Neuronal stem cell (in vitro differentiated cells): ENCODE data around the gene GMDS.

Experiments used
- DNase-seq: peaks from one replicate; pipeline ENCODE4 v3.0.0-alpha.2; 2013; ENCODE audit warnings: low spot score
- H2AFZ ChIP-seq: one replicate; pipeline ENCODE4 v1.6.1; 2013; ENCODE audit warnings: mild to moderate bottlenecking, low read length, inconsistent platforms
- H2AK5ac ChIP-seq: 2 replicates; pipeline ENCODE4 v1.6.1; 2013; ENCODE audit warnings: low read depth, mild to moderate bottlenecking, inconsistent platforms, low read length, moderate library complexity, mixed read lengths
- H2BK120ac ChIP-seq: 2 replicates; pipeline ENCODE4 v1.6.1; 2013; ENCODE audit warnings: low read depth, mild to moderate bottlenecking, inconsistent platforms, low read length, moderate library complexity, mixed read lengths
- H2BK12ac ChIP-seq: one replicate; pipeline ENCODE4 v1.6.1; 2013; ENCODE audit warnings: low read length, inconsistent platforms
- H2BK15ac ChIP-seq: 2 replicates; pipeline ENCODE4 v1.6.1; 2013; ENCODE audit warnings: mild to moderate bottlenecking, low read length, inconsistent platforms, mixed read lengths
- H2BK5ac ChIP-seq: one replicate; pipeline ENCODE4 v1.6.1; 2013; ENCODE audit warnings: inconsistent platforms, mild to moderate bottlenecking, low read length, moderate library complexity
- H3K14ac ChIP-seq: one replicate; pipeline ENCODE4 v1.6.1; 2013; ENCODE audit warnings: low read length, inconsistent platforms
- H3K18ac ChIP-seq: 2 replicates; pipeline ENCODE4 v1.6.1; 2013; ENCODE audit warnings: low read length, inconsistent platforms
- H3K23ac ChIP-seq: 2 replicates; pipeline ENCODE4 v1.6.1; 2013; ENCODE audit warnings: low read depth, mild to moderate bottlenecking, mixed read lengths, low read length, inconsistent platforms; ENCODE audit not compliant: poor library complexity
- H3K27ac ChIP-seq: replicated peaks from 3 replicates; pipeline ENCODE4 v1.5.1; 2013; ENCODE audit warnings: low read length, inconsistent platforms
- H3K27me3 ChIP-seq, 3 experiments: 2 replicates each; pipeline ENCODE4 v1.6.1; 2013; ENCODE audit warnings: low read length in 3 of 3, mild to moderate bottlenecking in 2 of 3, inconsistent platforms in 1 of 3, low read depth in 1 of 3, mixed read lengths in 1 of 3, moderate library complexity in 1 of 3; ENCODE audit not compliant: control insufficient read depth in 3 of 3, insufficient read depth in 3 of 3
- H3K36me3 ChIP-seq, 2 donors: replicated peaks in 1 of 2; 2 replicates each; pipeline ENCODE4 v1.6.1; 2013; ENCODE audit warnings: low read length in 2 of 2; ENCODE audit not compliant: control insufficient read depth in 2 of 2, insufficient read depth in 2 of 2
- H3K4ac ChIP-seq: 2 replicates; pipeline ENCODE4 v1.6.1; 2013; ENCODE audit warnings: inconsistent platforms, mild to moderate bottlenecking, low read length, moderate library complexity
- H3K4me1 ChIP-seq, 2 donors: 1 replicate in 1 of 2; 2 replicates in 1 of 2; pipeline ENCODE4 v1.6.1; 2013; ENCODE audit warnings: low read length in 2 of 2, low read depth in 1 of 2; ENCODE audit not compliant: control insufficient read depth in 2 of 2, insufficient read depth in 1 of 2
- H3K4me2 ChIP-seq: one replicate; pipeline ENCODE4 v1.6.1; 2013; ENCODE audit warnings: mild to moderate bottlenecking, low read length, inconsistent platforms; ENCODE audit not compliant: insufficient read depth, poor library complexity, severe bottlenecking
- H3K4me3 ChIP-seq, 2 donors: 2 replicates each; pipeline ENCODE4 v1.5.1; 2013; ENCODE audit warnings: low read length in 2 of 2, mild to moderate bottlenecking in 2 of 2, inconsistent platforms in 1 of 2, moderate library complexity in 1 of 2
- H3K79me1 ChIP-seq: one replicate; pipeline ENCODE4 v1.6.1; 2013; ENCODE audit warnings: low read depth, mild to moderate bottlenecking, inconsistent platforms, low read length, moderate library complexity
- H3K9ac ChIP-seq: one replicate; pipeline ENCODE4 v1.6.1; 2013; ENCODE audit warnings: mild to moderate bottlenecking, low read depth, low read length, inconsistent platforms; ENCODE audit not compliant: poor library complexity
- H3K9me3 ChIP-seq, 2 donors: replicated peaks in 1 of 2; 2 replicates each; pipeline versions ENCODE3 to v1.6.1; 2013; ENCODE audit warnings: low read length in 2 of 2, mild to moderate bottlenecking in 2 of 2, inconsistent platforms in 1 of 2, low read depth in 1 of 2, mixed read lengths in 1 of 2, moderate library complexity in 1 of 2; ENCODE audit not compliant: control insufficient read depth in 2 of 2, insufficient read depth in 1 of 2
- H4K8ac ChIP-seq: one replicate; pipeline ENCODE4 v1.6.1; 2013; ENCODE audit warnings: low read depth, mild to moderate bottlenecking, inconsistent platforms, low read length, moderate library complexity
- H4K91ac ChIP-seq: one replicate; pipeline ENCODE4 v1.6.1; 2013; ENCODE audit warnings: low read length, low read depth, mild to moderate bottlenecking, inconsistent platforms; ENCODE audit not compliant: poor library complexity
- WGBS, 2 donors: extraction: QIAGEN DNeasy Blood & Tissue Kit; methylation state at CpG; one replicate each; pipeline ENCODE4 v1.1.7; 2013; ENCODE audit warnings: missing lambda C conversion rate in 2 of 2, mixed read lengths in 1 of 2; ENCODE audit not compliant: insufficient read length in 2 of 2, insufficient replicate concordance in 1 of 2; ENCODE audit errors: extremely low coverage in 2 of 2; 5-methylcytosine and 5-hydroxymethylcytosine counted together

The GMDS gene

DNA sequence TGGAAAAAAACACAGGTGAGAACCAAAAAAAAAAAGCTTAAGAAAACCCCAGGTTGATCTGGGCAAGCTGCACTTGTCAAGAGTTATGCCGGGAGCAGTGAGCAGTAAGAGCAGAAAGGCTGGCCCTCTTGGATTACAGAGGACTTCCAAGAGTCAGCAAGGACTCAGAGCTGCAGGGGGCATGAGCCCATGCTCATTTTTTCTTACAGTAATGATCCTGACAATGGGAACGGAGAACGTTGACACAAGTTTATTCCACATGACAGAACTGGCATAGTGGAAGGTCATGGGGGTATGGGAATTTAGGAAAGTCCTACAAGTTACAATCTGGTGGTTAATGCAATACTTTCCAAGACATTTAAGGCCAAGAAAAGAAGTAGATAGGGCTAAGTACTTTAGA lies 256.6 kb downstream of the GMDS start:
- Histone ChIP-seq H3K27ac (no peak overlapping the region), H3K23ac (no peak overlapping the region), H3K27me3 (no peaks in the 10 kb centered on the region), H2BK15ac (no peak overlapping the region), H2AFZ (no peak overlapping the region), H2BK5ac (no peak overlapping the region), H3K4me2 (no peak overlapping the region), H2BK120ac (no peak overlapping the region), H3K4ac (no peak overlapping the region), H4K8ac (no peak overlapping the region), H4K91ac (no peak overlapping the region), H3K79me1 (no peaks in the 10 kb centered on the region), H2BK12ac (no peak overlapping the region), H3K18ac (no peak overlapping the region), H3K4me3 (no peak overlapping the region), H3K36me3 (no peaks in the 10 kb centered on the region), H3K4me1 (no peaks in the 10 kb centered on the region), H2AK5ac (no peak overlapping the region), H3K14ac (no peak overlapping the region), H3K9me3 (no peaks in the 10 kb centered on the region), H3K9ac (no peak overlapping the region)
- DNase-seq: no peak
- no CpG with 5 or more reads among the region's 3 CpGs for WGBS, 2 donors

DNA sequence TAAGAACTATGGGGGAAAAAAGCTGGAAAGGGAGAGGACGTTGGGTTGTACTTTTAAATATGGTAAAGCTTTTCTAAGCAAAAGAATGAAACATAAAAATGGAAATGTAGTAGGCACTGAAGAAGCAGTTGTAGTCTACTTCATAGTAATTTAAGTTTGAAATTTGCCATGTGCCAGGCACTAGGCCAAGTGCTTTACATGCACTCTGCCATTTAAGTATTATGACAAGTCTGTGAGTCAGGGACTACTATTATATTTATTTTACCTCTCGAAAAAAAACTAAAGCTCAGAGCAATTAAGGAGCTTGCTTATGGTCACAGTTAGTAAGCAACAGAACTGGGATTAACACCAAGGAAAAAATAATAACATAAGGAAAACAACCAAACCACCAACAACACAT lies 257.8 kb downstream of the GMDS start:
- H3K4me2 ChIP-seq: no peak overlapping the region
- H4K8ac ChIP-seq: no peak overlapping the region
- H3K14ac ChIP-seq: no peak overlapping the region
- no peaks in the 10 kb centered on the region for H3K9me3 ChIP-seq
- H2BK120ac ChIP-seq: no peak overlapping the region
- no peak overlapping the region for H2AFZ ChIP-seq
- H2AK5ac ChIP-seq: no peak overlapping the region
- H3K36me3 ChIP-seq: no peaks in the 10 kb centered on the region
- H3K4ac ChIP-seq: no peak overlapping the region
- no peak overlapping the region for H3K27ac ChIP-seq
- no peak overlapping the region for H3K4me3 ChIP-seq
- H2BK15ac ChIP-seq: no peak overlapping the region
- H3K9ac ChIP-seq: no peak overlapping the region
- no peak for DNase-seq
- no CpG with 5 or more reads among the region's 2 CpGs for WGBS, 2 donors
- H4K91ac ChIP-seq: no peak overlapping the region
- H2BK12ac ChIP-seq: no peak overlapping the region
- H2BK5ac ChIP-seq: no peak overlapping the region
- no peak overlapping the region for H3K23ac ChIP-seq
- H3K27me3 ChIP-seq: no peaks in the 10 kb centered on the region
- H3K4me1 ChIP-seq: no peaks in the 10 kb centered on the region
- H3K18ac ChIP-seq: no peak overlapping the region
- no peaks in the 10 kb centered on the region for H3K79me1 ChIP-seq

DNA sequence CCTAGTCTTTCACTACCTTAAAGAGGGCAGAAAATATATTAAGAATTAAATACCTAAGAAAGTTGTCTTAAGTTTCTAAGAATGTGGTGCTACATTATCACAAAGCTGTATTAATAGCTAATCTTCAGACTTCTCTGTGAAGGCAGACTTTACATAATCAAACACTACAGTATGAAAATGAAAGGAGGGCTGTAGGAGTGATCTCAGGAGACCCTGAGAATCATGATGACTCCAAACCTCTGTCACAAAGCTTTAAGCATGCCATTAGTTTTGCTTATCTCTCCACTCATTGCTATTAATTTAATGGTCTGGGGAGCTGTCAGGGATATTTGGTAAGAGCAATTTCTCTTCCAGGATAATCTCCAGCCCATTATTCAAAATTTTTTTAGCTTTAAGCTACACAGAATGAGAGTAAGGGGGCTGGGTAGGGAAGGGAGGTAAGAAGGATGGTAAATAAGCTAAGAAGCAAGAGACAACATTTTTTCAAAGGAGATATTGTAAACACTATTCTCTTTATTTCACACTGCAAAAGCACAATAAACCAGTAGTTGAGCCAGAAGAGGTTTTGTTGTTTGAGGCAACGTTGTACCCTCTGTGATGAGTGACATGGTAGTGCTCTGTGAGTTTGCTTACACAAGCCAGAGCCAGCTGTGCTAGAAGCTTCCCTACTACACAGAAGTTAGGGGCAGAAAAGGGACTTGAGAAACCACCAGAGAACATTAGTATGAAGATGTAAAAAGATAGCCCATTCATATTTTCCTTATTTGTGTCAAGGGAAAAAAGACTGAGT lies 258.8 kb downstream of the GMDS start:
- Histone ChIP-seq H3K23ac (no peak overlapping the region), H2BK12ac (no peak overlapping the region), H3K9me3 (no peaks in the 10 kb centered on the region), H2AFZ (no peak overlapping the region), H3K36me3 (no peaks in the 10 kb centered on the region), H4K91ac (no peak overlapping the region), H3K4ac (no peak overlapping the region), H3K18ac (no peak overlapping the region), H2BK120ac (no peak overlapping the region), H3K4me1 (no peaks in the 10 kb centered on the region), H3K27me3 (no peaks in the 10 kb centered on the region), H3K4me2 (no peak overlapping the region), H3K79me1 (no peaks in the 10 kb centered on the region), H4K8ac (no peak overlapping the region), H3K4me3 (no peak overlapping the region), H3K9ac (no peak overlapping the region), H2BK15ac (no peak overlapping the region), H3K27ac (no peak overlapping the region), H2BK5ac (no peak overlapping the region), H2AK5ac (no peak overlapping the region), H3K14ac (no peak overlapping the region)
- DNase-seq: no peak
- no CpG with 5 or more reads among the region's 1 CpG for WGBS, 2 donors

DNA sequence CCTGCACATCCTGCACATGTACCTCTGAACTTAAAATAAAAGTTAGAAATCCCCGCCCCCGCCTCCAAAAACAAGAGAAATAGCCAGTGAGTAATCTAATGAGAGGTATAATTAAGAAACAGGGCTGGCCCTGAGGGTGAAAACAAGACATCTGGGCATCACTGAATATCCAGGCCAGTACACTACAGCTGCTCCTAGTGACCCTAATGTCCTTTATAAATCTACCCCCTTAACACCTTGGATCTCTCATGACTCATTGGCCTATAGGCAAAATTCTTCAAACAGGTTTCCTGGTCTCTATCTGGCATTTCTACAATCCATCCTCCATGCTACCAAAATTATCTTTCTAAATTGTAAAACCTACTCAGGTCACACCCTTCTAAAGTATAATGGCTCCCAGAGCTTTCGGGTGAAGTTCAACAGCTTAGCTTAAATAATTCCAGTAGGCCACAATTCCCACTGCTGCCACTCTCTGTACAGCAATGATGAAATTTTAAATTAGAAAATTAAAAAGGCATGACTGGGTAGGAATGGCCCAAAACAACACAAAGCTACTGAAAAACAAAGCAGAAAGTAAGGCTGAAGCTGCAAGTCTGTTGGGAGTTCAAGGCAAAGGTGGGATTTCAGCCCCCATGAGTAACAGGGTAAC lies 260.9 kb downstream of the GMDS start:
- WGBS, 2 donors: no CpG with 5 or more reads among the region's 3 CpGs
- no peak overlapping the region for H2BK120ac ChIP-seq

More for the DNA sequence above, 260.9 kb downstream of the GMDS start:
- DNase-seq: no peak
- Histone ChIP-seq H2BK5ac (no peak overlapping the region), H3K4me2 (no peak overlapping the region), H4K91ac (no peak overlapping the region), H3K14ac (no peak overlapping the region), H3K23ac (no peak overlapping the region), H2BK15ac (no peak overlapping the region), H4K8ac (no peak overlapping the region), H3K9me3 (peaks cover 0 to 6% of the 10 kb centered on the region in 2 donors), H2BK12ac (no peak overlapping the region), H3K18ac (no peak overlapping the region), H3K4me3 (no peak overlapping the region), H3K9ac (no peak overlapping the region), H3K79me1 (no peaks in the 10 kb centered on the region), H3K27ac (no peak overlapping the region), H2AK5ac (no peak overlapping the region), H3K36me3 (no peaks in the 10 kb centered on the region), H2AFZ (no peak overlapping the region), H3K4ac (no peak overlapping the region), H3K4me1 (no peaks in the 10 kb centered on the region), H3K27me3 (no peaks in the 10 kb centered on the region)
